Effector CD8-positive, alpha-beta T cell (primary cell): ENCODE measurements around the gene MMP28.

Experiments
- DNase-seq: peaks from one replicate; lab custom pipeline; 2025; lab: John Stamatoyannopoulos, UW

The MMP28 gene

DNA sequence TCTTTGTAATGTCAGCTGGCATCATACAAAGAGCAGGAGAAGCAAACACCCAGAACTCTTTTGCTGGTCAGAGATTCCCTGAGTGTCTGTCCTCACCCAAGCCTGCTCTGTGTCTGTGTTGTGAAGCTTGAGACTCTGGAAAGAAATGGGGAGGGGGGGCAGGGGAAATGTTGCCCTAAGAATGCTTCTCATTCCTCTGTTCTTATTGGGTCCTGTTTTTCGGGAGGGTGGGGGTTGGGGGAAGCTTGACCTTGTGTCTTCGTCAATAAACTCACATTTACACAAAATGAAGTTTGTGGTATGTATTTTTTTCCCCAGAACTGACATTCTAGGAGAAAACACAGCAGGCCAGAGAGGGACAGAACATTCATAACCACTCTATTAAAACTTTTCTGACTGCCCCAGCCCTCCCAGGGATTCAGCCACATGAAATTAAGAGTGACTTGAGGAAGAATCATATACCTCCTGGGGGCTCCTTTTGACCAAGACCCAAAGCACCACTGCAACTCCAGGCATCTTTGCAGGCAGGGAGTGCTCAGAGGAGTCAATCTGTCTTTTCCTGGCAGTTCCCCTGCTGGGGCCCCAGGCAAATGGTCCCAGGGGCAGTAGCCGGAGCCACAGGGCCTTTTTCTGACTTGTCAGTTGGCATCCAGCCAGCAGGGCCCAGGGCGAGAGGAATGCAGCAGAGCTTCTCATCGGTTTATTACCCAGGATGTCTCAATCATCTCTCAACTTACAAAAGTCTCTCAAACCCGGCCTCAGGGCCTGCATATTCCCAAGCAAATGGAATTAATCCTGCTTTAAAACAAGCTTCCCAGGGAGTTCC lies 69.1 kb downstream of the MMP28 start:
- DNase-seq: no peak

- DNase-seq: no peak
Observed at GRCh38 chr17:35725802-35726126, 69.7 kb downstream of the MMP28 start.

GRCh38 chr17:35725058-35725457 lies 70.4 kb downstream of the MMP28 start:
- no peak for DNase-seq

- no peak for DNase-seq
Observed at GRCh38 chr17:35723735-35724134, 71.7 kb downstream of the MMP28 start.

DNA sequence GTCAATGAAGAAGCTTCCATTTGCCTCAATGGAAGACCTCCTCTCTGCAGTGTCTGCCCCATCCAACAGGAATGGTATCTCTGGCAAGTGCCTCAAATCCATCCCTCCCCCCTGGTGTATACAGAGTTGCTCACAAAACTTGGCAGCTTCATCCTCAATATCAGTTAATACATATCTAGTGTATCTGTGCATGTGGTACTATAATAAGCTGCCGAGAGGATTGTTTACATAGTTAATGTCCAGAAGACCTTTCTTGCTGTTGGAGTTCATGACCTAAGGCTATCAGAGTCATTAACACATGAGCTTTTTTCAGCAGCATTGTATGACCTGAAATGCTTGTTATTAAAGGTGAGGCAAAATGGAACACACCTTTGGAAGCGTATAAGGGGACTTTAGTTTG lies 78.0 kb downstream of the MMP28 start:
- DNase-seq: no peak

- DNase-seq: no peak
Observed at GRCh38 chr17:35716897-35717465, 78.5 kb downstream of the MMP28 start.

GRCh38 chr17:35716173-35716572 lies 79.3 kb downstream of the MMP28 start:
- DNase-seq: no peak
